G401 (cell line): ENCODE results near the gene CEP164. TPM values are rescaled to one million over a fixed set of nuclear protein-coding genes. Genes with fewer than 3 reads are reported as not detected.

Experiments used
- total RNA-seq: library from RNA; depleted of rRNA; stranded (reverse); fragments of >200 nt; shearing (Covaris generic); gene quantifications from 2 replicates; pipeline ENCODE4 v1.2.3, GENCODE V29; 2014; rRNA removed

Gene CEP164
- total RNA-seq, 1 experiment from 2014 or later: 49.5 TPM

Other genes starting within 250 kb of the CEP164 start
- gene SIK3, start 229.4 kb upstream of the CEP164 start, total RNA-seq: 6.5 and 8.1 TPM in 2 replicates
- 127 and 161 TPM in 2 replicates for gene PAFAH1B2, start 183.6 kb upstream of the CEP164 start, total RNA-seq
- gene SIDT2, start 149.1 kb upstream of the CEP164 start, total RNA-seq: 18.6 and 20.1 TPM in 2 replicates
- 860 and 912 TPM in 2 replicates for gene TAGLN, start 128.5 kb upstream of the CEP164 start, total RNA-seq
- gene PCSK7, start 95.8 kb upstream of the CEP164 start, total RNA-seq: 40.3 and 52.6 TPM in 2 replicates
- gene RNF214, start 95.2 kb upstream of the CEP164 start, total RNA-seq: 5.5 and 18.3 TPM in 2 replicates
- 0.98 and 4.2 TPM in 2 replicates for gene BACE1-AS, start 36.5 kb upstream of the CEP164 start, total RNA-seq
- gene BACE1, start 11.6 kb upstream of the CEP164 start, total RNA-seq: 2.3 and 9.7 TPM in 2 replicates